Measurements from ENCODE around the gene GMDS. TPM values are rescaled to one million over a fixed set of nuclear protein-coding genes. Genes with fewer than 3 reads are reported as not detected.

Gene GMDS
- total RNA-seq, 1 donor from 2014 or later: 34.0 TPM

DNA sequence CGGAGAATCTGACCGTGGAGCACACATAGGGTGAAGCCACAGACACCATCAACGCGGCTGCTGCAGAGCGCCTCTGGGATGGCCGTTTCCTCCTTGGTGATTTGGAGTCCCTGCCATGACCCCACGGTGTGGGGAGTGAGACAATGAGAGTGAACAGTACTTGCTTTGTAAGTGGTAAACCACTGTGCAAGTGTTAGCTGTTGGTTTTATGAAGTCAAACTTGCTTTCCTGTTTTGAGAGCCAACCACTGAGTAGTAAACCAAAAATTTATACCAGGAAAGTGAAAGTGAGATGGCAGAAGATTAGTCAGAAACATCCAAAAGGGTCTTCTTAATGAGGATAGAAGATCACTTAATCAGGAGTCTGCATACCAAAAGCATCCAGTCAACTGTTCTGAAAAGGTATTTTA is 475.0 kb downstream of the GMDS start:
- Mint-ChIP-seq H3K27ac (ENCODE audit: unreplicated experiment) (peak overlapping the region; percentile 13), H3K9me3 (ENCODE audit: low read depth) (no peaks in the 10 kb centered on the region), H3K27me3 (ENCODE audit: low read depth) (no peaks in the 10 kb centered on the region), H3K4me1 (ENCODE audit: low read depth) (peaks cover 50% of the 10 kb centered on the region), H3K4me3 (ENCODE audit: unreplicated experiment) (no peak overlapping the region), H3K36me3 (ENCODE audit: low read depth) (no peaks in the 10 kb centered on the region)
- TF ChIP-seq, protein P1, sequence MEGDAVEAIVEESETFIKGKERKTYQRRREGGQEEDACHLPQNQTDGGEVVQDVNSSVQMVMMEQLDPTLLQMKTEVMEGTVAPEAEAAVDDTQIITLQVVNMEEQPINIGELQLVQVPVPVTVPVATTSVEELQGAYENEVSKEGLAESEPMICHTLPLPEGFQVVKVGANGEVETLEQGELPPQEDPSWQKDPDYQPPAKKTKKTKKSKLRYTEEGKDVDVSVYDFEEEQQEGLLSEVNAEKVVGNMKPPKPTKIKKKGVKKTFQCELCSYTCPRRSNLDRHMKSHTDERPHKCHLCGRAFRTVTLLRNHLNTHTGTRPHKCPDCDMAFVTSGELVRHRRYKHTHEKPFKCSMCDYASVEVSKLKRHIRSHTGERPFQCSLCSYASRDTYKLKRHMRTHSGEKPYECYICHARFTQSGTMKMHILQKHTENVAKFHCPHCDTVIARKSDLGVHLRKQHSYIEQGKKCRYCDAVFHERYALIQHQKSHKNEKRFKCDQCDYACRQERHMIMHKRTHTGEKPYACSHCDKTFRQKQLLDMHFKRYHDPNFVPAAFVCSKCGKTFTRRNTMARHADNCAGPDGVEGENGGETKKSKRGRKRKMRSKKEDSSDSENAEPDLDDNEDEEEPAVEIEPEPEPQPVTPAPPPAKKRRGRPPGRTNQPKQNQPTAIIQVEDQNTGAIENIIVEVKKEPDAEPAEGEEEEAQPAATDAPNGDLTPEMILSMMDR (IDR thresholded peaks at IDR 0.05): no peak
- DNase-seq (ENCODE audit: low spot score): no peak

GRCh38 chr6:1767481-1768246 is 477.7 kb downstream of the GMDS start:
- peak overlapping the region; percentile 86 for H3K27ac Mint-ChIP-seq (ENCODE audit: unreplicated experiment)
- no peaks in the 10 kb centered on the region for H3K27me3 Mint-ChIP-seq (ENCODE audit: low read depth)
- peaks cover 76% of the 10 kb centered on the region for H3K4me1 Mint-ChIP-seq (ENCODE audit: low read depth)
- no peak for DNase-seq (ENCODE audit: low spot score)
- no peak overlapping the region for H3K4me3 Mint-ChIP-seq (ENCODE audit: unreplicated experiment)
- TF ChIP-seq, protein P1 (IDR thresholded peaks at IDR 0.05): no peak
- no peaks in the 10 kb centered on the region for H3K9me3 Mint-ChIP-seq (ENCODE audit: low read depth)
- no peaks in the 10 kb centered on the region for H3K36me3 Mint-ChIP-seq (ENCODE audit: low read depth)

- H3K36me3 Mint-ChIP-seq (ENCODE audit: low read depth): no peaks in the 10 kb centered on the region
- H3K4me1 Mint-ChIP-seq (ENCODE audit: low read depth): peaks cover 86% of the 10 kb centered on the region
- H3K27me3 Mint-ChIP-seq (ENCODE audit: low read depth): no peaks in the 10 kb centered on the region
- no peak for DNase-seq (ENCODE audit: low spot score)
- H3K9me3 Mint-ChIP-seq (ENCODE audit: low read depth): no peaks in the 10 kb centered on the region
- TF ChIP-seq, protein P1 (IDR thresholded peaks at IDR 0.05): no peak
- no peak overlapping the region for H3K27ac Mint-ChIP-seq (ENCODE audit: unreplicated experiment)
- H3K4me3 Mint-ChIP-seq (ENCODE audit: unreplicated experiment): no peak overlapping the region
These were observed 478.8 kb downstream of the GMDS start for GRCh38 chr6:1766654-1767053.

- peak overlapping the region; percentile 42 for H3K27ac Mint-ChIP-seq (ENCODE audit: unreplicated experiment)
- H3K4me1 Mint-ChIP-seq (ENCODE audit: low read depth): peaks cover 83% of the 10 kb centered on the region
- TF ChIP-seq, protein P1 (IDR thresholded peaks at IDR 0.05): no peak
- no peaks in the 10 kb centered on the region for H3K27me3 Mint-ChIP-seq (ENCODE audit: low read depth)
- no peak overlapping the region for H3K4me3 Mint-ChIP-seq (ENCODE audit: unreplicated experiment)
- H3K9me3 Mint-ChIP-seq (ENCODE audit: low read depth): no peaks in the 10 kb centered on the region
- no peak for DNase-seq (ENCODE audit: low spot score)
- no peaks in the 10 kb centered on the region for H3K36me3 Mint-ChIP-seq (ENCODE audit: low read depth)
These were observed 480.1 kb downstream of the GMDS start for GRCh38 chr6:1765160-1765903.

DNA sequence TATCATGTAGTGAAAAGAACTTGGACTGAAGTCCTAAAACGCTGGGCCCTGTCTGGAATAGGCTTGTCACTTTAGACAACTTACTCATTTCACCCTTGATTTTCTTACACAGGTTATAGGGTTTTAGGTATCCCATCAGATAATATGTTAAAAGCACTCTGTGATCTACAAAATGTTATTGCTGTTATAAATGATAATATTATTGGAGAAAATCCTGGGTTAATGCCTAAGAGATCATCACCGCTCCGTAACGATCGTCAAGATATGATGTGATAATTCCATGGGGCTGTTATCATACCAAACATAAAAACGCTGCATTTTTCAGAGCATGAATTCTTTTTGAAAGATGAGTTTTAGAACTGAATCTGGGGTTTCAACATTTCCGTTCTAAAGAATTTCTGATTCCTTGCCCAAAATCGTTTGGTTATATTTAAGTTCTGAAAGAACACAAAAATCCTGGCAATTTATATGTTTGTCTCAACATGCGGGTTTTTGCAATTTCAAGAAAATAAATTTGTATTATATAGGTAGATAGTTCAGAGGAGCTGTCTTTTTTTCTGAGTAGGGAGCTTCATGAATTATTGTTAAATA is 480.9 kb downstream of the GMDS start:
- Mint-ChIP-seq H3K4me3 (ENCODE audit: unreplicated experiment) (no peak overlapping the region), H3K4me1 (ENCODE audit: low read depth) (peaks cover 80% of the 10 kb centered on the region)

More for the DNA sequence above, 480.9 kb downstream of the GMDS start:
- TF ChIP-seq, protein P1 (IDR thresholded peaks at IDR 0.05): no peak
- peak overlapping the region; percentile 89 for H3K27ac Mint-ChIP-seq (ENCODE audit: unreplicated experiment)
- no peaks in the 10 kb centered on the region for H3K36me3 Mint-ChIP-seq (ENCODE audit: low read depth)
- no peaks in the 10 kb centered on the region for H3K27me3 Mint-ChIP-seq (ENCODE audit: low read depth)
- H3K9me3 Mint-ChIP-seq (ENCODE audit: low read depth): no peaks in the 10 kb centered on the region
- DNase-seq (ENCODE audit: low spot score): no peak
